HFFc6 (cell line): ENCODE measurements around the gene ANGPT4. TPM values are rescaled to one million over a fixed set of nuclear protein-coding genes. Genes with fewer than 3 reads are reported as not detected.
"Not testable (repeated sequence)": the region's sequence is repeated elsewhere in the genome, so short reads cannot be mapped to it uniquely, and the experiment has no call there.

Experiments
- DNase-seq: peaks from one replicate; pipeline ENCODE4 v3.0.0-alpha.2; 2018
- H3K27ac Mint-ChIP-seq: 2 replicates; pipeline ENCODE4 v1.8.0; 2020; ENCODE audit warnings: mild to moderate bottlenecking, mixed read lengths
- H3K27me3 Mint-ChIP-seq: 2 replicates; pipeline ENCODE4 v1.8.0; 2021; ENCODE audit warnings: mild to moderate bottlenecking, moderate library complexity, mixed read lengths; ENCODE audit not compliant: insufficient read depth
- H3K36me3 Mint-ChIP-seq: 2 replicates; pipeline ENCODE4 v1.8.0; 2021; ENCODE audit warnings: low read depth, mixed read lengths
- H3K4me1 Mint-ChIP-seq: 2 replicates; pipeline ENCODE4 v1.8.0; 2020; ENCODE audit warnings: low read depth, mixed read lengths
- H3K4me3 Mint-ChIP-seq: 2 replicates; pipeline ENCODE4 v1.8.0; 2020; ENCODE audit warnings: mild to moderate bottlenecking, moderate library complexity, mixed read lengths
- H3K9me3 Mint-ChIP-seq: 2 replicates; pipeline ENCODE4 v1.8.0; 2020; ENCODE audit warnings: mild to moderate bottlenecking, mixed read lengths
- CTCF ChIP-seq: fragments of 200-600 bp; sonication (generic); IDR thresholded peaks from 2 replicates; pipeline ENCODE4 v1.5.0; 2021; ENCODE audit warnings: antibody characterized with exemption, mild to moderate bottlenecking
- total RNA-seq, 6 experiments: library from RNA; stranded (reverse); fragmentation: NEBNext Ultra II Directional; extraction: Animal tissue kit (Norgen Biotek cat#: 25700); gene quantifications; 2 replicates in 1 of 6; 3 replicates in 5 of 6; pipeline ENCODE4 v1.2.3, GENCODE V29; 2021

ANGPT4 gene
- total RNA-seq, 6 experiments from 2014 or later: not detected

- Mint-ChIP-seq H3K27ac (peak overlapping the region; percentile 66), H3K4me3 (peak overlapping the region; percentile 55), H3K4me1 (peaks cover 21% of the 10 kb centered on the region), H3K27me3 (no peaks in the 10 kb centered on the region; the same call in 1 of the 2 replicates), H3K9me3 (no peaks in the 10 kb centered on the region), H3K36me3 (no peaks in the 10 kb centered on the region)
- peak; percentile 62 for DNase-seq
- TF ChIP-seq CTCF: no peak
These were observed 59.8 kb downstream of the ANGPT4 start for GRCh38 chr20:856361-856775.

- Mint-ChIP-seq H3K4me3 (peak overlapping the region; percentile 55), H3K4me1 (peaks cover 21% of the 10 kb centered on the region), H3K27me3 (no peaks in the 10 kb centered on the region; the same call in 1 of the 2 replicates), H3K27ac (peak overlapping the region; percentile 66), H3K36me3 (no peaks in the 10 kb centered on the region), H3K9me3 (no peaks in the 10 kb centered on the region)
- no peak for DNase-seq
- no peak for TF ChIP-seq CTCF
These were observed 60.4 kb downstream of the ANGPT4 start for GRCh38 chr20:855466-856360.

GRCh38 chr20:854601-855000 lies 61.5 kb downstream of the ANGPT4 start:
- Mint-ChIP-seq H3K4me3 (no peak overlapping the region), H3K4me1 (peaks cover 21% of the 10 kb centered on the region), H3K36me3 (no peaks in the 10 kb centered on the region), H3K27ac (no peak overlapping the region), H3K27me3 (no peaks in the 10 kb centered on the region), H3K9me3 (no peaks in the 10 kb centered on the region)
- TF ChIP-seq CTCF: no peak
- DNase-seq: no peak

GRCh38 chr20:853406-853996 lies 62.6 kb downstream of the ANGPT4 start:
- H3K4me3 Mint-ChIP-seq: no peak overlapping the region
- DNase-seq: no peak
- no peaks in the 10 kb centered on the region for H3K36me3 Mint-ChIP-seq
- peak overlapping the region; percentile 1; the same call in 1 of the 2 replicates for H3K27ac Mint-ChIP-seq
- no peaks in the 10 kb centered on the region for H3K27me3 Mint-ChIP-seq
- TF ChIP-seq CTCF: no peak
- peaks cover 21% of the 10 kb centered on the region for H3K4me1 Mint-ChIP-seq
- no peaks in the 10 kb centered on the region for H3K9me3 Mint-ChIP-seq

- DNase-seq, H3K4me3 Mint-ChIP-seq: not testable (repeated sequence)
These were observed 67.4 kb downstream of the ANGPT4 start for GRCh38 chr20:848731-849130.

GRCh38 chr20:848193-848592 lies 67.9 kb downstream of the ANGPT4 start:
- Mint-ChIP-seq H3K27ac (no peak overlapping the region), H3K4me3 (no peak overlapping the region), H3K27me3 (no peaks in the 10 kb centered on the region; the same call in 1 of the 2 replicates), H3K36me3 (no peaks in the 10 kb centered on the region), H3K4me1 (no peaks in the 10 kb centered on the region), H3K9me3 (no peaks in the 10 kb centered on the region)
- no peak for TF ChIP-seq CTCF
- DNase-seq: no peak

More at GRCh38 chr20:848731-849130, 67.4 kb downstream of the ANGPT4 start:
- not testable (repeated sequence) for H3K27me3 Mint-ChIP-seq, H3K9me3 Mint-ChIP-seq, H3K36me3 Mint-ChIP-seq, H3K27ac Mint-ChIP-seq, H3K4me1 Mint-ChIP-seq
